ENCODE measurements around the gene SLC38A5. TPM values are rescaled to one million over a fixed set of nuclear protein-coding genes. Genes with fewer than 3 reads are reported as not detected.

SLC38A5 gene
- polyA plus RNA-seq, 1 donor (not counting 4 experiments of a cell fraction or from before 2014, with no cell fraction given) = 199 TPM

DNA sequence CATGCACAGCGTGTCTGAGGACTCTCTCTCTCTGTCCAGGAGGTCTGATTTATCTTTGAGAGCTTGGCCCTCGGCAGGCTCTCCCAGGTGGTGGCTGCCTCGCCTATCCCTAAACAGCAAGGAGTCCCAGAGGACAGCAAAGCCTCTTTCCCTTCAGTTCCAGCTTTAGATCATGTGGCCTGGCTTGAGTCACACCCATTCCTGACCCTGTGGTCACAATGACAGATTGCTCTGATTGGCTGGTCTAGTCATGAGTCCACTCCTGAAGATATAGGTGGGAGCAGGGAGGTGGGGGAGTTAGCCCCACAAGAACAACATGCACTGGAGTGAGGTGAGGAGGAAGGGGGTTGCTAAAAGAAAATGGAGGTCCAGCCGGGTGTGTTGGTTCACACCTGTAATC lies 26.6 kb upstream of the SLC38A5 start:
- no peaks in the 10 kb centered on the region for H3K36me3 ChIP-seq (ENCODE audit: control insufficient read depth in 2 of 2, extremely low read depth in 1 of 2, insufficient read depth in 2 of 2, low read length in 2 of 2)
- H3K27ac ChIP-seq (ENCODE audit: control insufficient read depth, insufficient read depth, low read length) = no peak overlapping the region
- DNase-seq (ENCODE audit: low read depth, low spot score) = no peak
- H3K27me3 ChIP-seq (ENCODE audit: control insufficient read depth, extremely low read depth, insufficient read depth, low read length) = no peaks in the 10 kb centered on the region
- H3K9me1 ChIP-seq (ENCODE audit: control insufficient read depth, extremely low read depth, insufficient read depth, low read length) = no peaks in the 10 kb centered on the region
- H3K4me2 ChIP-seq (ENCODE audit: control insufficient read depth, extremely low read depth, insufficient read depth, low read depth, low read length) = no peak overlapping the region
- H3K79me2 ChIP-seq (ENCODE audit: control insufficient read depth, insufficient read depth, low read length) = no peaks in the 10 kb centered on the region
- TF ChIP-seq EZH2 (IDR thresholded peaks at IDR 0.05; ENCODE audit: low read length) = no peak
- TF ChIP-seq CTCF (optimal IDR thresholded peaks at IDR 0.05 in 1 of 3, IDR thresholded peaks at IDR 0.05 in 1 of 3, conservative IDR thresholded peaks at IDR 0.05 in 1 of 3; ENCODE audit: extremely low read depth in 1 of 3, insufficient read depth in 2 of 3, low read length in 3 of 3) = no peak
- dilution Hi-C loops (cut with MboI; ENCODE audit: extremely low pct_ligation_motif_present, low sequenced_read_pairs) = no loop called here
- H2AFZ ChIP-seq (ENCODE audit: control insufficient read depth, low read length) = no peak overlapping the region
- H3K4me3 ChIP-seq (ENCODE audit: control insufficient read depth in 2 of 3, extremely low read depth in 1 of 3, insufficient read depth in 2 of 3, low read depth in 1 of 3, low read length in 3 of 3) = no peak overlapping the region
- FAIRE-seq = no peak
- no peak overlapping the region for H3K9ac ChIP-seq (ENCODE audit: control insufficient read depth, extremely low read depth, insufficient read depth, low read length)
- H4K20me1 ChIP-seq (ENCODE audit: control insufficient read depth, extremely low read depth, insufficient read depth, low read length) = no peaks in the 10 kb centered on the region
- no peaks in the 10 kb centered on the region for H3K9me3 ChIP-seq (ENCODE audit: control insufficient read depth, low read depth, low read length)
- H3K4me1 ChIP-seq (ENCODE audit: control insufficient read depth, extremely low read depth, insufficient read depth, low read length) = peaks cover 26% of the 10 kb centered on the region

DNA sequence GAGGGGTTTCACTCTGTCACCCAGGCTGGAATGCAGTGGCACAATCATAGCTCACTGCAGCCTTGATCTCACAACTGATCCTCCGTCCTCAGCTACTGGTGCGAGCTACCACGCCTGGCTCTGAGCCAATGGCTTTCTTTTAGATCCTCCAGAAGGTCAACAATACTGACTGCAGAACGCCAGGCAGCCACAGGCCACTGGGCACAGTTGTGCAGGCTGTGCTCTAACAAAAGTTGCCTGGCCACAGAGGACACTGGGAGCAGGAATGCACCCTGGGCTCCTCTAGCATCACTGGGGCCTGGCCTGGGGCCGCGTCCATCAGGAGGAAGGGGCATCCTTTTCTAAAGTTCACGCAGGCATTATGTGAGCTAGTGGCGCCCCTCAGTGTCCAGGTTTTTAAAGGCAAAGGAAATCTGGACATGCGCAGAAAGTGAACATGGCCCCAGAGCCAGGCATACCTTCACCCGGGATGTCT lies 23.9 kb upstream of the SLC38A5 start:
- dilution Hi-C loops (cut with MboI; ENCODE audit: extremely low pct_ligation_motif_present, low sequenced_read_pairs) = no loop called here
- TF ChIP-seq EZH2 (IDR thresholded peaks at IDR 0.05; ENCODE audit: low read length) = no peak
- no peak for TF ChIP-seq CTCF (optimal IDR thresholded peaks at IDR 0.05 in 1 of 3, IDR thresholded peaks at IDR 0.05 in 1 of 3, conservative IDR thresholded peaks at IDR 0.05 in 1 of 3; ENCODE audit: extremely low read depth in 1 of 3, insufficient read depth in 2 of 3, low read length in 3 of 3)
- no peak overlapping the region for H2AFZ ChIP-seq (ENCODE audit: control insufficient read depth, low read length)

More for the DNA sequence above, 23.9 kb upstream of the SLC38A5 start:
- no peak overlapping the region for H3K4me3 ChIP-seq (ENCODE audit: control insufficient read depth in 2 of 3, extremely low read depth in 1 of 3, insufficient read depth in 2 of 3, low read depth in 1 of 3, low read length in 3 of 3)
- DNase-seq (ENCODE audit: low read depth, low spot score) (no peak), FAIRE-seq (no peak)
- no peaks in the 10 kb centered on the region for H4K20me1 ChIP-seq (ENCODE audit: control insufficient read depth, extremely low read depth, insufficient read depth, low read length)
- no peak overlapping the region for H3K4me2 ChIP-seq (ENCODE audit: control insufficient read depth, extremely low read depth, insufficient read depth, low read depth, low read length)
- H3K79me2 ChIP-seq (ENCODE audit: control insufficient read depth, insufficient read depth, low read length) = no peaks in the 10 kb centered on the region
- no peaks in the 10 kb centered on the region for H3K27me3 ChIP-seq (ENCODE audit: control insufficient read depth, extremely low read depth, insufficient read depth, low read length)
- no peak overlapping the region for H3K27ac ChIP-seq (ENCODE audit: control insufficient read depth, insufficient read depth, low read length)
- peaks cover 40% of the 10 kb centered on the region for H3K4me1 ChIP-seq (ENCODE audit: control insufficient read depth, extremely low read depth, insufficient read depth, low read length)
- H3K9me3 ChIP-seq (ENCODE audit: control insufficient read depth, low read depth, low read length) = no peaks in the 10 kb centered on the region
- H3K36me3 ChIP-seq (ENCODE audit: control insufficient read depth in 2 of 2, extremely low read depth in 1 of 2, insufficient read depth in 2 of 2, low read length in 2 of 2) = no peaks in the 10 kb centered on the region
- no peaks in the 10 kb centered on the region for H3K9me1 ChIP-seq (ENCODE audit: control insufficient read depth, extremely low read depth, insufficient read depth, low read length)
- H3K9ac ChIP-seq (ENCODE audit: control insufficient read depth, extremely low read depth, insufficient read depth, low read length) = no peak overlapping the region

All from keratinocyte (primary cell).